Hepatocyte (in vitro differentiated cells): Measurements from ENCODE around the gene KRTDAP. TPM values are rescaled to one million over a fixed set of nuclear protein-coding genes. Genes with fewer than 3 reads are reported as not detected.

Experiments used
- DNase-seq: peaks from one replicate; pipeline ENCODE4 v3.0.0-alpha.2; 2016; ENCODE audit warnings: low spot score
- H2AFZ ChIP-seq: fragments of 200-600 bp; sonication (generic); 2 replicates; pipeline ENCODE4 v1.6.0; 2016; ENCODE audit warnings: antibody characterized with exemption, mild to moderate bottlenecking
- H3K27ac ChIP-seq: fragments of 200-600 bp; sonication (generic); 2 replicates; pipeline ENCODE4 v1.5.1; 2016; ENCODE audit warnings: mild to moderate bottlenecking
- H3K27me3 ChIP-seq: fragments of 200-600 bp; sonication (generic); 2 replicates; pipeline ENCODE4 v1.6.1; 2016
- H3K36me3 ChIP-seq: fragments of 200-600 bp; sonication (generic); replicated peaks from 2 replicates; pipeline ENCODE4 v1.5.1; 2016; ENCODE audit warnings: low read depth; ENCODE audit not compliant: insufficient read depth
- H3K4me1 ChIP-seq: fragments of 200-600 bp; sonication (generic); 2 replicates; pipeline ENCODE4 v1.5.1; 2016; ENCODE audit warnings: mild to moderate bottlenecking, moderate library complexity; ENCODE audit not compliant: insufficient read depth
- H3K4me2 ChIP-seq: fragments of 200-600 bp; sonication (generic); 2 replicates; pipeline ENCODE4 v1.6.0; 2016
- H3K4me3 ChIP-seq: fragments of 200-600 bp; sonication (generic); 2 replicates; pipeline ENCODE4 v1.5.1; 2016; ENCODE audit warnings: mild to moderate bottlenecking
- H3K79me2 ChIP-seq: fragments of 200-600 bp; sonication (generic); 2 replicates; pipeline ENCODE4 v1.6.0; 2017; ENCODE audit warnings: mild to moderate bottlenecking
- H3K9me2 ChIP-seq: fragments of 200-600 bp; sonication (generic); replicated peaks from 2 replicates; pipeline ENCODE4 v1.6.0; 2017; ENCODE audit warnings: mild to moderate bottlenecking; ENCODE audit not compliant: insufficient read depth
- H3K9me3 ChIP-seq: fragments of 200-600 bp; sonication (generic); 2 replicates; pipeline ENCODE4 v1.5.1; 2016; ENCODE audit warnings: low read depth, mild to moderate bottlenecking
- H4K20me1 ChIP-seq: fragments of 200-600 bp; sonication (generic); 2 replicates; pipeline ENCODE4 v1.6.0; 2016; ENCODE audit warnings: mild to moderate bottlenecking; ENCODE audit not compliant: insufficient read depth, poor library complexity, severe bottlenecking
- EZH2 ChIP-seq: fragments of 200-600 bp; sonication (generic); IDR thresholded peaks from 2 replicates; pipeline ENCODE4 v1.6.1; 2016; ENCODE audit warnings: antibody characterized with exemption, mild to moderate bottlenecking, borderline replicate concordance
- EZH2phosphoT487 ChIP-seq: fragments of 200-600 bp; sonication (generic); IDR thresholded peaks from one replicate; pipeline ENCODE4 v1.6.1; 2018; ENCODE audit warnings: antibody characterized with exemption, mild to moderate bottlenecking, low read depth, moderate library complexity; ENCODE audit not compliant: unreplicated experiment, severe bottlenecking
- WGBS: methylation state at CpG from one replicate; pipeline ENCODE4 v1.1.6; 2016; ENCODE audit warnings: low lambda C conversion rate; ENCODE audit errors: missing lambda C conversion rate; 5-methylcytosine and 5-hydroxymethylcytosine counted together
- polyA plus RNA-seq: library from polyadenylated mRNA; unstranded; fragments of >200 nt; fragmentation: Nextera tagmentation; extraction: Ambion mirVana; gene quantifications from 2 replicates; pipeline ENCODE4 v1.2.1, GENCODE V29; 2016
- total RNA-seq: library from RNA; depleted of rRNA; stranded (reverse); fragments of >200 nt; gene quantifications from 2 replicates; pipeline ENCODE4 v1.2.3, GENCODE V29; 2014
- TF ChIP-seq, protein P1 (sequence below): fragments of 200-600 bp; sonication (generic); IDR thresholded peaks from 2 replicates; pipeline ENCODE4 v1.5.1; 2016; ENCODE audit warnings: antibody characterized with exemption, mild to moderate bottlenecking; ENCODE audit not compliant: poor library complexity

The KRTDAP gene
- total and polyA plus RNA-seq, 2 experiments from 2014 or later: 0.97 to 1.6 TPM

DNA sequence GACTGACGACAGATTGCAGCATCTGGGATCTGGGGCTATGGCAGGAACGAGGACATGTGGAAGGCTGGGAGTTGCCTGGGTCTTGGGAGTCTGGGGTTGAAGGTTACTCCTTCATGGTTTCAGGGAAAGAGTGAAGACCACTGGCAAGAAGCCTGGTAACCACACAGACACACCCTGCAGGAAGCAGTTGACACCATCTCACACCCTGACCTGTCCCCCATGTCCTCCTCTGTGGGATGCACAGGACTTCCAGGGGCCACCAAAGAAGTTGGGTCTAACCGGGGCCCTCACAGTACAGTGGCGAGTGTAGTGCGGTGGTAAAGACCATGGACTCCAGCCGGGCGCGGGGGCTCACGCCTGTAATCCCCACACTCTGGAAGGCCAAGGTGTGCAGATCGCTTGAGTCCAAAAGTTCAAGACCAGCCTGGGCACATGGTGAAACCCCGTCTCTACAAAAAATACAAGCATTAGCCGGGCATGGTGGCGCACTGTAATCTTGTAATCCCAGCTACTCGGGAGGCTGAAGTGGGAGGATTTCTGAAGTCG is 52.8 kb downstream of the KRTDAP start:
- no peaks in the 10 kb centered on the region for H3K9me2 ChIP-seq
- no peak overlapping the region for H3K4me3 ChIP-seq
- no peaks in the 10 kb centered on the region for H3K79me2 ChIP-seq
- DNase-seq: no peak
- H3K4me1 ChIP-seq: peaks cover 25% of the 10 kb centered on the region
- WGBS: 87% methylated on average over 15 of the region's 15 CpGs
- H3K4me2 ChIP-seq: peak overlapping the region; percentile 65
- H3K36me3 ChIP-seq: no peaks in the 10 kb centered on the region
- no peaks in the 10 kb centered on the region for H3K27me3 ChIP-seq
- H3K27ac ChIP-seq: peak overlapping the region; percentile 92
- H2AFZ ChIP-seq: no peak overlapping the region
- TF ChIP-seq, protein P1, sequence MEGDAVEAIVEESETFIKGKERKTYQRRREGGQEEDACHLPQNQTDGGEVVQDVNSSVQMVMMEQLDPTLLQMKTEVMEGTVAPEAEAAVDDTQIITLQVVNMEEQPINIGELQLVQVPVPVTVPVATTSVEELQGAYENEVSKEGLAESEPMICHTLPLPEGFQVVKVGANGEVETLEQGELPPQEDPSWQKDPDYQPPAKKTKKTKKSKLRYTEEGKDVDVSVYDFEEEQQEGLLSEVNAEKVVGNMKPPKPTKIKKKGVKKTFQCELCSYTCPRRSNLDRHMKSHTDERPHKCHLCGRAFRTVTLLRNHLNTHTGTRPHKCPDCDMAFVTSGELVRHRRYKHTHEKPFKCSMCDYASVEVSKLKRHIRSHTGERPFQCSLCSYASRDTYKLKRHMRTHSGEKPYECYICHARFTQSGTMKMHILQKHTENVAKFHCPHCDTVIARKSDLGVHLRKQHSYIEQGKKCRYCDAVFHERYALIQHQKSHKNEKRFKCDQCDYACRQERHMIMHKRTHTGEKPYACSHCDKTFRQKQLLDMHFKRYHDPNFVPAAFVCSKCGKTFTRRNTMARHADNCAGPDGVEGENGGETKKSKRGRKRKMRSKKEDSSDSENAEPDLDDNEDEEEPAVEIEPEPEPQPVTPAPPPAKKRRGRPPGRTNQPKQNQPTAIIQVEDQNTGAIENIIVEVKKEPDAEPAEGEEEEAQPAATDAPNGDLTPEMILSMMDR: no peak
- no peak for TF ChIP-seq EZH2
- TF ChIP-seq EZH2phosphoT487: no peak
- no peaks in the 10 kb centered on the region for H4K20me1 ChIP-seq
- no peaks in the 10 kb centered on the region for H3K9me3 ChIP-seq

Other genes starting within 250 kb of the KRTDAP start
- gene LSR, start 241.5 kb downstream of the KRTDAP start, total RNA-seq: 89.9 and 113 TPM in 2 replicates
- 255 and 296 TPM in 2 replicates for gene LSR, start 241.5 kb downstream of the KRTDAP start, polyA plus RNA-seq
- gene USF2, start 221.5 kb downstream of the KRTDAP start, total RNA-seq: 55.6 and 61.4 TPM in 2 replicates
- gene USF2, start 221.5 kb downstream of the KRTDAP start, polyA plus RNA-seq: 30.2 and 35.0 TPM in 2 replicates
- 5.1 and 7.0 TPM in 2 replicates for gene HAMP, start 207.9 kb downstream of the KRTDAP start, total RNA-seq
- gene HAMP, start 207.9 kb downstream of the KRTDAP start, polyA plus RNA-seq: 49.3 and 55.8 TPM in 2 replicates
- gene MAG, start 198.3 kb downstream of the KRTDAP start, total RNA-seq: 2.8 TPM in 1 of 2 replicates, not detected in the other
- gene MAG, start 198.3 kb downstream of the KRTDAP start, polyA plus RNA-seq: 0.47 and 0.81 TPM in 2 replicates
- gene CD22, start 161.3 kb downstream of the KRTDAP start, total RNA-seq: 1.6 and 3.5 TPM in 2 replicates
- 1.9 TPM in 1 of 2 replicates, not detected in the other for gene CD22, start 161.3 kb downstream of the KRTDAP start, polyA plus RNA-seq
- gene FFAR1, start 142.6 kb downstream of the KRTDAP start, total RNA-seq: not detected in 2 replicates
- gene FFAR1, start 142.6 kb downstream of the KRTDAP start, polyA plus RNA-seq: not detected in 2 replicates
- 0.80 and 1.6 TPM in 2 replicates for gene FFAR3, start 132.0 kb downstream of the KRTDAP start, total RNA-seq
- gene FFAR3, start 132.0 kb downstream of the KRTDAP start, polyA plus RNA-seq: 2.4 TPM in 1 of 2 replicates, not detected in the other
- not detected in 2 replicates for gene GPR42, start 119.4 kb downstream of the KRTDAP start, total RNA-seq
- gene GPR42, start 119.4 kb downstream of the KRTDAP start, polyA plus RNA-seq: 0.17 TPM in 1 of 2 replicates, not detected in the other
- gene FFAR2, start 42.2 kb downstream of the KRTDAP start, total RNA-seq: 0.16 and 0.20 TPM in 2 replicates
- 0.64 TPM in 1 of 2 replicates, not detected in the other for gene FFAR2, start 42.2 kb downstream of the KRTDAP start, polyA plus RNA-seq
- 57.0 and 64.1 TPM in 2 replicates for gene DMKN, start 23.2 kb upstream of the KRTDAP start, total RNA-seq
- gene DMKN, start 23.2 kb upstream of the KRTDAP start, polyA plus RNA-seq: 99.5 and 111 TPM in 2 replicates
- gene SBSN, start 37.8 kb upstream of the KRTDAP start, total RNA-seq: 0.40 TPM in 1 of 2 replicates, not detected in the other
- 0.19 and 0.66 TPM in 2 replicates for gene SBSN, start 37.8 kb upstream of the KRTDAP start, polyA plus RNA-seq
- gene GAPDHS, start 43.0 kb upstream of the KRTDAP start, total RNA-seq: not detected in 2 replicates
- gene GAPDHS, start 43.0 kb upstream of the KRTDAP start, polyA plus RNA-seq: not detected in 2 replicates
- 115 and 133 TPM in 2 replicates for gene TMEM147, start 55.2 kb upstream of the KRTDAP start, total RNA-seq
- gene TMEM147, start 55.2 kb upstream of the KRTDAP start, polyA plus RNA-seq: 287 and 288 TPM in 2 replicates
- gene ATP4A, start 73.2 kb upstream of the KRTDAP start, total RNA-seq: 5.0 and 6.4 TPM in 2 replicates
- 3.5 and 5.1 TPM in 2 replicates for gene ATP4A, start 73.2 kb upstream of the KRTDAP start, polyA plus RNA-seq
- not detected in 2 replicates for gene PMIS2, start 95.7 kb upstream of the KRTDAP start, total RNA-seq
- gene PMIS2, start 95.7 kb upstream of the KRTDAP start, polyA plus RNA-seq: not detected in 2 replicates
- gene HAUS5, start 122.3 kb upstream of the KRTDAP start, total RNA-seq: 4.9 and 6.3 TPM in 2 replicates
- gene HAUS5, start 122.3 kb upstream of the KRTDAP start, polyA plus RNA-seq: 12.6 and 15.4 TPM in 2 replicates
- gene RBM42, start 138.6 kb upstream of the KRTDAP start, total RNA-seq: 43.3 and 43.6 TPM in 2 replicates
- 113 and 125 TPM in 2 replicates for gene RBM42, start 138.6 kb upstream of the KRTDAP start, polyA plus RNA-seq
- gene ETV2, start 151.3 kb upstream of the KRTDAP start, total RNA-seq: 1.0 and 1.4 TPM in 2 replicates
- gene ETV2, start 151.3 kb upstream of the KRTDAP start, polyA plus RNA-seq: 0.79 and 3.5 TPM in 2 replicates
- gene COX6B1, start 157.9 kb upstream of the KRTDAP start, total RNA-seq: 586 and 603 TPM in 2 replicates
- 635 and 692 TPM in 2 replicates for gene COX6B1, start 157.9 kb upstream of the KRTDAP start, polyA plus RNA-seq
- 3.6 and 7.8 TPM in 2 replicates for gene UPK1A, start 176.1 kb upstream of the KRTDAP start, total RNA-seq
- 19.6 and 27.5 TPM in 2 replicates for gene UPK1A, start 176.1 kb upstream of the KRTDAP start, polyA plus RNA-seq
- gene ZBTB32, start 214.1 kb upstream of the KRTDAP start, total RNA-seq: not detected in 2 replicates
- gene ZBTB32, start 214.1 kb upstream of the KRTDAP start, polyA plus RNA-seq: 0.11 and 0.80 TPM in 2 replicates
- 6.9 and 12.8 TPM in 2 replicates for gene KMT2B, start 227.5 kb upstream of the KRTDAP start, total RNA-seq
- 9.3 and 10.7 TPM in 2 replicates for gene KMT2B, start 227.5 kb upstream of the KRTDAP start, polyA plus RNA-seq